H4 (cell line): Measurements from ENCODE around the gene UBE2K. TPM values are rescaled to one million over a fixed set of nuclear protein-coding genes. Genes with fewer than 3 reads are reported as not detected.
A peak's percentile ranks its signal among the peaks of the same experiment; 100 is the strongest.
"Not testable (repeated sequence)": the region's sequence is repeated elsewhere in the genome, so short reads cannot be mapped to it uniquely, and the experiment has no call there.

Experiments
- DNase-seq: peaks from one replicate; pipeline ENCODE4 v3.0.0-alpha.2; 2015; ENCODE audit warnings: low spot score
- total RNA-seq: library from RNA; depleted of rRNA; stranded (reverse); fragments of >200 nt; shearing (Covaris generic); gene quantifications from 2 replicates; pipeline ENCODE4 v1.2.3, GENCODE V29; 2014; rRNA removed

Gene UBE2K, protein sequence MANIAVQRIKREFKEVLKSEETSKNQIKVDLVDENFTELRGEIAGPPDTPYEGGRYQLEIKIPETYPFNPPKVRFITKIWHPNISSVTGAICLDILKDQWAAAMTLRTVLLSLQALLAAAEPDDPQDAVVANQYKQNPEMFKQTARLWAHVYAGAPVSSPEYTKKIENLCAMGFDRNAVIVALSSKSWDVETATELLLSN
- total RNA-seq, result 16.8 and 25.7 TPM in 2 replicates

- peak; percentile 75 for DNase-seq
Measured at GRCh38 chr4:39697740-39698423, at the start of gene UBE2K. TSS of gene UBE2K (plus strand) at chr4:39698136. CDS start at chr4:39698328, 192 bp downstream.

- DNase-seq, result no peak
Measured at GRCh38 chr4:39648213-39648612, 49.7 kb upstream of the UBE2K start.

- no peak for DNase-seq
Measured at GRCh38 chr4:39648827-39649558, 48.9 kb upstream of the UBE2K start.

DNA sequence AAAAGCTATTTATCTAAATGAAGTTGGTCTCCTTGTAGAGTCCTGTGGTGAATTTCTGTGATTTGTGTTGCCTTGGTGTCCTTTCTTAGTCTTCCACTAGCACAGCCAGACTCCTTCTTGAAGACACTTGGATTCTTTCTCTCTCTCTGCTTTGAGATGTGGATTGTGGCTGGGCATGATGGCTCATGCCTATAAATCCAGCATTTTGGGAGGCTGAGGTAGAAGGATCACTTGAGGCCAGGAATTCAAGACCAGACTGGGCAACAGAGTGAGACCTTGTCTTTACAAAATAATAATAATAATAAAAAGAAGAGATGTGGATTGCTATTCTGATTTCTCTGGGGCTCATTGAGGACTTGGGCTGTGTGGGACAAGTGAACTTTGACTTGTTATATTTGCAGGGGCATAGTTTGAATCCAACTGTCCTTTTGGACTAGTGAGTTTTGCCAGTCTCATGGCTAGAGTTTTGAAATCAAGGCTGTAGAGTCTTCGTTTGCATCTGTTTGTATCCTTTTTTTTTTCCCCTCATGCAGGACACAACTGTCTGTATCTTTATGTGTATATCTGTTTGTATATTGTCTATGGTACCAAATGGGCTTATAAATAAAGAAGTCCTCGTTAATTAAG, 48.2 kb upstream of the UBE2K start:
- DNase-seq, result no peak

- DNase-seq, result not testable (repeated sequence)
Measured at GRCh38 chr4:39651586-39651985, 46.4 kb upstream of the UBE2K start.

DNA sequence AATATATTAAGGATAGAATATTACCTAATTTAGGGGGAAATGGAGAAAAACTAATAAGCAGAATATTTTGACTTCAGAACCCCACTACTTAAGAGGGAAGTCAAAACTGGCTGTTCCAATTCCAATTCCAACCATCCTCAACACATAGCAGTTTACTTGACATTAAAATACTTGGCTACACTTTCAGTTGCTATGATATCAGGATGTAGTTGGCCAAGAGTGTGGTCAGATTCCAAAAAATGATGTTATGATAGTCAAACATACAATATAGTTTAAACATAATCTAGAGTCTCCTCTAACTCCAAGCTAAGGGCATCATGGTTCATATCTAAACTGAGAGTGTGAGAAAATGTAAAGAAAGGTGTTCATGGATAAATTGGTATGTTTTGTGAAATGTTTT, 42.7 kb upstream of the UBE2K start:
- no peak for DNase-seq

- no peak for DNase-seq
Measured at GRCh38 chr4:39655876-39656275, 42.1 kb upstream of the UBE2K start.

GRCh38 chr4:39656638-39657037, 41.3 kb upstream of the UBE2K start:
- not testable (repeated sequence) for DNase-seq

DNA sequence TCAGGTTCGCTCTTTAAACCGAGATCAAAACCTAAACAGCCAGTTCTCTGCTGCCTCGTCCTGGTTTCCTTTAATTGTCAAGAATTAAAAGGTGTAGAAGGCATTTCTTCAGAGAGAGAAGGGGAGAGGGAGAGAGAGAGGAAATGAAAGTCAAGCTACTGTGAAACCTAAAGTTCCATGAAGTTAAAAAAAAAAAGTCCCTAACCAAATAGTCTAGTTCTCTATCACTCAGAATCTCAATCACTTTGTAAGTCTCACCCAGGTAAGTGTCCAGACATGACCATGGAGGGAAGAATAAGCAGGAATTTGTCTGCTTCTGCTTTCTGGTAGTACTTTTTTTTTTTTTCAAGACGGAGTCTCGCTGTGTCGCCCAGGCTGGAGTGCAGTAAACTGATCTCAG, 40.5 kb upstream of the UBE2K start:
- DNase-seq, result no peak

DNA sequence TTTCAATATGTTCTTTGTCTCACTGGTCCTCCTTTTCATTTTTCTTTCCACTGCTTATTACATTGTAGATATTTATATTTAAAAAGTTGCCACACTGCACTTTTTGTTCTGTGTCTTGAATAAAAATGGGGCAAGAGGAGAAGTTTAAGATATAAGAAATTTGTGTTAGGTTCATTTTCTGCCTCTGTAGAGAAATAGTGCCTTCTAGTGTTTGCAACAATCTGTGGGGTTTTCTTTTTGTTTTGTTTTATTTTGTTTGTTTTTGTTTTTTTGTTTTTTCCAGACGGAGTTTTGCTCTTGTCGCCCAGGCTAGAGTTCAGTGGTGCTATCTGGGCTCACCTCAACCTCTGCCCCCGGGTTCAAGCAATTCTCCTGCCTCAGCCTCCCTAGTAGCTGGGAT, 39.2 kb upstream of the UBE2K start:
- no peak for DNase-seq

DNA sequence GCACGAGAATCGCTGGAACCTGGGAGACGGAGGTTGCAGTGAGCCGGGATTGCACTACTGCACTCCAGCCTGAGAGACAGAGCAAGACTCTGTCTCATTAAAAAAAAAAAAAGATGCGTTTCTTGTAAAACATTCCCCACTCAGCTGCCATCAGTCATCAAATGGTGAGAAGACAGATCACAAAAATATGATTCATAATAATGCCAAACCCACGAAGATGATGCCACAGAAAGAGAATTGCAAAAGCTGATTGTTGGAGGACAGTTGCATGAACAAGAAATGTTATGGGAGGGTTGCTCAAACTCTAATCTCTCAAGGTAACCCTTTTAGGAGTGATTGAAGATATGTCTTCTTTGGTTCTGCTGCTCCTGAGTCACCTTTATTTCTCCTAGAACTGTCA, 37.9 kb upstream of the UBE2K start:
- no peak for DNase-seq

DNA sequence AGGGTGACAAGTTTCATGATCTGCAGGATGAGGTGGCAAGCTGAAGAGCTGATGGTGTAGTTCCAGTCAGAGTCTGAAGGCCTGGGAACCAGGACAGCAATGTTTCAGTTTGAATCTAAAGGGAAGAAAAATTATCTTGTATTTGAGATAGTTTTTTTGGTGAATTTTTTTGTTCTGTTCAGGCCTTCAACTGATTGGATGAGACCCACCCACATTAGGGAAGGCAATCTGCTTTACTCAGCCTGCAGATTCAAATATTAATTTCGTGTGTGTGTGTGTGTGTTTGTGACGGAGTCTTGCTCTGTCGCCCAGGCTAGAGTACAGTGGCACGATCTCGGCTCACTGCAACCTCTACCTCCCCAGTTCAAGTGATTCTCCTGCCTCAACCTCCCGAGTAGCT, 37.2 kb upstream of the UBE2K start:
- no peak for DNase-seq

DNA sequence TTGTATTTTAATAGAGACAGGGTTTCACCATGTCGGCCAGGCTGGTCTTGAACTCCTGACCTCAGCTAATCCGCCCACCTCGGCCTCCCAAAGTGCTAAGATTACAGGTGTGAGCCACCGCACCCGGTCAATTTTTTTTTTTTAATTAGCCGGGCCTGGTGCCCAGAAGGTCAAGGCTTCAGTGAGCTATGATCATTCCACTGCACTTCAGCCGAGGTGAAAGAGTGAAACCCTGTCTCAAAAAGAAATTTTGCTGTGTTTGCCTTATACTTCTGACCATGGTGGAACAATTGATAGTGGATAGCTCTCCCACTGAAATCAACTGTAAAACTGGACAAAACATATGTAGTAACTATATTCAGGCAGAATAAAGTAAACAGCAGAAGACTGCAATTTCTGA, 35.3 kb upstream of the UBE2K start:
- no peak for DNase-seq

GRCh38 chr4:39664828-39665731, 32.9 kb upstream of the UBE2K start:
- DNase-seq, result no peak

DNA sequence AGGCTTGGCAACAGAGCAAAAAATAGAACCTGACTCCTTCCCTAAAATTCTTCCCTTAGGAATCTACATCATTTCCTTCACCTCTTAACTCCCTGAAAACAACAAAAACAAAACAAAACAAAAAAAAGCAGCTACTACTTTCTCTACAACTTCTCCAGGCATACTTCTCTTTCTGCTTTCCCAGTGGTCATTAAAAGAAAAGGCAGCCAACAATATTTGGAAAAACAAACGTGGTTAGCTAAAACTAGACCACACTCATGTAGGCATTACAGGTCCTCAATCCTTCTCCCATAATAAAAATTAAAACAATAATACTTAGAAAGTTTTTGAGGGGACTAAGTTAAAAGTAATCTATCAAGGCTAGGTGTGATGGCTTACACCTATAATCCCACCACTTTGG, 30.2 kb upstream of the UBE2K start:
- DNase-seq, result no peak

GRCh38 chr4:39668887-39669286, 29.0 kb upstream of the UBE2K start:
- DNase-seq, result no peak

DNA sequence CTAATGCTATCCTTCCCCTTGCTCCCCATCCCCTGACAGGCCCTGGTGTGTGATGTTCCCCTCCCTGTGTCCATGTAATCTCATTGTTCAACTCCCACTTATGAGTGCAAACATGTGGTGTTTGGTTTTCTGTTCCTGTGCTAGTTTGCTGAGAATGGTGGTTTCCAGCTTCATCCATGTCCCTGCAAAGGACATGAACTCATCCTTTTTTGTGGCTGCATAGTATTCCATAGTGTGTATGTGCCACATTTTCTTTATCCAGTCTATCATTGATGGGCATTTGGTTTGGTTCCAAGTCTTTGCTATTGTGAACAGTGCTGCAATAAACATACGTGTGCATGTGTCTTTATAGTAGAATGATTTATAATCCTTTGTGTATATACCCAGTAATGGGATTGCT, 27.6 kb upstream of the UBE2K start:
- not testable (repeated sequence) for DNase-seq

GRCh38 chr4:39675681-39676080, 22.3 kb upstream of the UBE2K start:
- not testable (repeated sequence) for DNase-seq

- DNase-seq, result not testable (repeated sequence)
Measured at GRCh38 chr4:39681003-39681402, 16.9 kb upstream of the UBE2K start.

GRCh38 chr4:39682138-39682537, 15.8 kb upstream of the UBE2K start:
- no peak for DNase-seq

GRCh38 chr4:39685990-39686389, 11.9 kb upstream of the UBE2K start:
- no peak for DNase-seq
